Ovary (tissue), 3 donors: ENCODE measurements around the gene SETD2.

ENCODE experiments used
- POLR2A ChIP-seq: fragments of 450-650 bp; IDR thresholded peaks from one replicate; pipeline ENCODE4 v1.6.1; 2017; ENCODE audit warnings: antibody characterized with exemption, mild to moderate bottlenecking, moderate library complexity
- TF ChIP-seq, protein P1 (sequence below), 3 donors: fragments of 450-650 bp in 2 of 3; fragments of 200-600 bp in 1 of 3; IDR thresholded peaks; one replicate each; pipeline versions ENCODE4 v1.5.1 to v1.8.0; 2016 to 2022; ENCODE audit warnings: antibody characterized with exemption in 3 of 3, mild to moderate bottlenecking in 1 of 3
- donor health status: DM: no; HTN: no; CAD: no.

DNA sequence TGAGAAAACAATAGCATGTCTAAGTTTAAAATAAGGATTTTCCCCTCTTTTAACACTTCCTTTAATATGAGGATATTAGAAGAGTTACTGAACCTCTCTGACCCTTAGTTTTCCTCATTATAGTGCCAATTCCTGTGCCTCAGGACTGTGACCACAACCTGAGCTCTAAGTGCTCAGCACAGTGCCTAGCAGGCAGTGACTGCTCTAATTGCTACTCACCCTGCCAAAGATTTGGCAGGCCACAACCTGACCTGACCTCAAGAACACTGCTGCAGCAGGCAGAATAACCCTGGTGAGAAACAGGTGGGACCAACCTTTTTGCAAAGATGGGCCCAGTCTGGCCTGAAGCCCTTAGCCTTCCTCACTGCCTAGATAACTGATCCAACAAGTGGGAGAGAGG lies 148.8 kb downstream of the SETD2 start:
- TF ChIP-seq, protein P1, sequence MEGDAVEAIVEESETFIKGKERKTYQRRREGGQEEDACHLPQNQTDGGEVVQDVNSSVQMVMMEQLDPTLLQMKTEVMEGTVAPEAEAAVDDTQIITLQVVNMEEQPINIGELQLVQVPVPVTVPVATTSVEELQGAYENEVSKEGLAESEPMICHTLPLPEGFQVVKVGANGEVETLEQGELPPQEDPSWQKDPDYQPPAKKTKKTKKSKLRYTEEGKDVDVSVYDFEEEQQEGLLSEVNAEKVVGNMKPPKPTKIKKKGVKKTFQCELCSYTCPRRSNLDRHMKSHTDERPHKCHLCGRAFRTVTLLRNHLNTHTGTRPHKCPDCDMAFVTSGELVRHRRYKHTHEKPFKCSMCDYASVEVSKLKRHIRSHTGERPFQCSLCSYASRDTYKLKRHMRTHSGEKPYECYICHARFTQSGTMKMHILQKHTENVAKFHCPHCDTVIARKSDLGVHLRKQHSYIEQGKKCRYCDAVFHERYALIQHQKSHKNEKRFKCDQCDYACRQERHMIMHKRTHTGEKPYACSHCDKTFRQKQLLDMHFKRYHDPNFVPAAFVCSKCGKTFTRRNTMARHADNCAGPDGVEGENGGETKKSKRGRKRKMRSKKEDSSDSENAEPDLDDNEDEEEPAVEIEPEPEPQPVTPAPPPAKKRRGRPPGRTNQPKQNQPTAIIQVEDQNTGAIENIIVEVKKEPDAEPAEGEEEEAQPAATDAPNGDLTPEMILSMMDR (IDR thresholded peaks at IDR 0.05) = no peak
- TF ChIP-seq POLR2A = no peak
